ENCODE measurements around the gene MRPL48. TPM values are rescaled to one million over a fixed set of nuclear protein-coding genes. Genes with fewer than 3 reads are reported as not detected.
"Not testable (repeated sequence)": the region's sequence is repeated elsewhere in the genome, so short reads cannot be mapped to it uniquely, and the experiment has no call there.

MRPL48 gene
- total RNA-seq, 1 donor from 2014 or later: 26.4 TPM

DNA sequence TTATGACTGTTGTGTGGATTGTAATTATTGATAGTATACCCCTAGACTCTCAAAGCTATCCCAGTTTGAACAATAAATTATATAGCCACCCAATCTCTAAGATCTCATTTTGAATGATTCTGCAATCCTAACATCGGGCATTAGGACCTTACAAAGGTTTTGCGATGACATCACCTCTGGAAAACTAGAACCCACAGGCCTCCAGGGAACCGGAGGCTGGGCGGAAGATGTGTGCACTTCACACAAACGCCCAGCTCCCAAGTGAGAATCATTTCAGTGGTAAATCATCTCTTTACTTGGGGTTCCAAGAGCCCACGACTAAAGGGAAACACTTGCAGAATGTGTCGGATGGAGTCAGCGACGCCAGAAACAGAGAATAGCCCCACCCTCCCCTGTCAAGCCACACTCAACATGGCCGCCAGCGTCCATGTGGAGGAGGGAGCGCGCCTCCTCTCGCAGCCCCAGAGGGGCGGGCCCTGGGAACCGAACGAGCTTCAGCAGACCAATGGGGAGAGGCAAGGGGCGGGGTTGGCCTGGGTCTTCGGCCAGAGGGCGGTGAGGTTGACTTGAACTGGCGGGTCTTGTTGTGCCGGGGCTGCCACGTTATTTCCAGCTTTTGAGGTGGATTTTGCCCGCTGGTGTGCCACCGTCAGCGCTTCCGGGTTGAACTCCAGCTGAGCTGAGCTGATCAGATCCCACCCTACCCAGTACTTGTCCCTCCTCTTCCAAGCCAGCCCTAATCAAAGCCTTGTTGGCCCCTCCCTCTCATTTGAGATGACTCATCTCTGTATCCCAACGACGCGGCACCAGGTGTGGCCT, 8.4 kb upstream of the MRPL48 start:
- Mint-ChIP-seq H3K4me1 (ENCODE audit: unreplicated experiment) (peaks cover 7% of the 10 kb centered on the region), H3K27me3 (ENCODE audit: unreplicated experiment) (peaks cover 3% of the 10 kb centered on the region), H3K27ac (ENCODE audit: unreplicated experiment) (peak overlapping the region; percentile 100), H3K36me3 (ENCODE audit: unreplicated experiment) (no peaks in the 10 kb centered on the region), H3K9me3 (ENCODE audit: unreplicated experiment) (no peaks in the 10 kb centered on the region), H3K4me3 (ENCODE audit: unreplicated experiment) (peak overlapping the region; percentile 96)
- TF ChIP-seq, protein P1, sequence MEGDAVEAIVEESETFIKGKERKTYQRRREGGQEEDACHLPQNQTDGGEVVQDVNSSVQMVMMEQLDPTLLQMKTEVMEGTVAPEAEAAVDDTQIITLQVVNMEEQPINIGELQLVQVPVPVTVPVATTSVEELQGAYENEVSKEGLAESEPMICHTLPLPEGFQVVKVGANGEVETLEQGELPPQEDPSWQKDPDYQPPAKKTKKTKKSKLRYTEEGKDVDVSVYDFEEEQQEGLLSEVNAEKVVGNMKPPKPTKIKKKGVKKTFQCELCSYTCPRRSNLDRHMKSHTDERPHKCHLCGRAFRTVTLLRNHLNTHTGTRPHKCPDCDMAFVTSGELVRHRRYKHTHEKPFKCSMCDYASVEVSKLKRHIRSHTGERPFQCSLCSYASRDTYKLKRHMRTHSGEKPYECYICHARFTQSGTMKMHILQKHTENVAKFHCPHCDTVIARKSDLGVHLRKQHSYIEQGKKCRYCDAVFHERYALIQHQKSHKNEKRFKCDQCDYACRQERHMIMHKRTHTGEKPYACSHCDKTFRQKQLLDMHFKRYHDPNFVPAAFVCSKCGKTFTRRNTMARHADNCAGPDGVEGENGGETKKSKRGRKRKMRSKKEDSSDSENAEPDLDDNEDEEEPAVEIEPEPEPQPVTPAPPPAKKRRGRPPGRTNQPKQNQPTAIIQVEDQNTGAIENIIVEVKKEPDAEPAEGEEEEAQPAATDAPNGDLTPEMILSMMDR (IDR thresholded peaks at IDR 0.05): no peak
- peak; percentile 99 for DNase-seq (ENCODE audit: extremely low spot score, unreplicated experiment)

DNA sequence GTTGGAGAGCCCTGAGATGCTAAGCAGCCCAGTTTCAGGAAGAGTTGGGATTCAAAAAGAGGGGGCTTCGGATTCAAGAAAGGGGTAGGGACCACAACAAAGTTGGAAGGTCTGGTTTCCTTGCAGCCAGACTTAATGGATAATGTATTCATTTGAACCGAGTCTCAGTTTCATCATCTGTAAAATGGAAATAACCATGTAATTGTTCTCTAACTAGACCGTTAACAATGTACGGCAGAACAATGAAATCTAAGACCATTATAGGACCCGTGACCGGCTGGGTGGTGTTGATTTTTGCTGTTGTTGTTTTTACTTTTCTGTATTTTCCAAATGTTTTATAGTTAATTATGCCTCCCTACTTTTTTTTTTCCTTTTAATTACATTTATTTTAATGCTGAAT, 6.4 kb upstream of the MRPL48 start:
- no peak overlapping the region for H3K4me3 Mint-ChIP-seq (ENCODE audit: unreplicated experiment)
- no peak for DNase-seq (ENCODE audit: extremely low spot score, unreplicated experiment)
- H3K4me1 Mint-ChIP-seq (ENCODE audit: unreplicated experiment): peaks cover 7% of the 10 kb centered on the region
- no peaks in the 10 kb centered on the region for H3K36me3 Mint-ChIP-seq (ENCODE audit: unreplicated experiment)
- H3K9me3 Mint-ChIP-seq (ENCODE audit: unreplicated experiment): no peaks in the 10 kb centered on the region
- H3K27ac Mint-ChIP-seq (ENCODE audit: unreplicated experiment): no peak overlapping the region
- TF ChIP-seq, protein P1 (IDR thresholded peaks at IDR 0.05): no peak
- H3K27me3 Mint-ChIP-seq (ENCODE audit: unreplicated experiment): peaks cover 3% of the 10 kb centered on the region

DNA sequence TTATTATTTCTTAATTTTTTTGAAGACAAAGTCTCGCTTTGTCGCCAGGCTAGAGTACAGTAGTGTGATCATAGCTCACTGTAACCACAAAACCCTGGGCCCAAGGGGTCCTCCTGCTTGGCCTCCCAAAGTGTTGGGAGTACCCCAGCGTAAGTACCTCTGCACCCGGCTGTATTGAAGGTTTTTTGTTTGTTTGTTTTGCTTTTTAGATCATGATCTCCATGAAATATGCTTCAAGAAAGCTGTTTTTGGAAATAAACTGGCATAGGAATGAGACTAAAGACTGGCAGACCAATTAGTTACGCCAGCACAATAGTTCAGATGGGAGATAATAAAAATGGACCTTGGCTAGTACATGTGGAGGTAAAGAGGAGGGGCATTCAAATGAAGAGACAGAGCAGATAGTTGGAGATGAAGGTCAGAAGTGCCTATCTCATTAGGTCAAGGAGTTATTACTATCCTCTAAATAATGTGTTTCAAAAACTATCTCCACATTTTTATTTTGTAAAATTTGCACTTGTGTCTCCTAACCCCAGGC, 4.1 kb upstream of the MRPL48 start:
- Mint-ChIP-seq H3K27me3 (ENCODE audit: unreplicated experiment) (peaks cover 3% of the 10 kb centered on the region), H3K36me3 (ENCODE audit: unreplicated experiment) (no peaks in the 10 kb centered on the region), H3K9me3 (ENCODE audit: unreplicated experiment) (no peaks in the 10 kb centered on the region), H3K27ac (ENCODE audit: unreplicated experiment) (no peak overlapping the region), H3K4me3 (ENCODE audit: unreplicated experiment) (no peak overlapping the region), H3K4me1 (ENCODE audit: unreplicated experiment) (peaks cover 17% of the 10 kb centered on the region)
- no peak for DNase-seq (ENCODE audit: extremely low spot score, unreplicated experiment)
- TF ChIP-seq, protein P1 (IDR thresholded peaks at IDR 0.05): no peak

DNA sequence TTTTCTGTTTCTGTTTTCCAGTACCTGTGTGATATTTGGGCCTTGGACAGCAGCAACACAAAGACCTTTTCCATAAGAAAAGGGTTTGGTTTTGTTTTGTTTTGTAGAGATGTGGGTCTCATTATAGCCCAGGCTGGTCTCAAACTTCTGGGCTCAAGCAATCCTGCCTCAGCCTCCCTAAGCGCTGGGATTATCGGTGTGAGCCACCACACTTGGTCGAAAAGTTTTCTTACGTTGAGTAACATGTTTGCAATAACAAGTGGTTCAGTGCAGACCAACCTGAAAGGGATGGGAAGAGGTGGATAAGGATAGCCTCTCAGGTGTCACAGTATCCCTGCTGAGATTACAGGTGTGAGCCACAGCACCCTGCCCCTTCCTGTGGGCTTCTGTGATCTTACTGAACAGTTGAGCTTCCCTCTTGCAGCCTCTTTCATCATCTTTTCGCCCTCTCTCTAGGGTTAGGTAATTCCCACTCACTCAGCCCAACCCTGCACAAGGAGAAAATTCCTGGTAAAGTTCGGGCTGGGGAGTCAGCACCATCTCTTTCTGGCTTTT, 3.5 kb upstream of the MRPL48 start:
- no peak for DNase-seq (ENCODE audit: extremely low spot score, unreplicated experiment)
- TF ChIP-seq, protein P1 (IDR thresholded peaks at IDR 0.05): no peak
- Mint-ChIP-seq H3K36me3 (ENCODE audit: unreplicated experiment) (no peaks in the 10 kb centered on the region), H3K27ac (ENCODE audit: unreplicated experiment) (no peak overlapping the region), H3K4me1 (ENCODE audit: unreplicated experiment) (peaks cover 17% of the 10 kb centered on the region), H3K27me3 (ENCODE audit: unreplicated experiment) (peaks cover 3% of the 10 kb centered on the region), H3K4me3 (ENCODE audit: unreplicated experiment) (no peak overlapping the region), H3K9me3 (ENCODE audit: unreplicated experiment) (no peaks in the 10 kb centered on the region)

DNA sequence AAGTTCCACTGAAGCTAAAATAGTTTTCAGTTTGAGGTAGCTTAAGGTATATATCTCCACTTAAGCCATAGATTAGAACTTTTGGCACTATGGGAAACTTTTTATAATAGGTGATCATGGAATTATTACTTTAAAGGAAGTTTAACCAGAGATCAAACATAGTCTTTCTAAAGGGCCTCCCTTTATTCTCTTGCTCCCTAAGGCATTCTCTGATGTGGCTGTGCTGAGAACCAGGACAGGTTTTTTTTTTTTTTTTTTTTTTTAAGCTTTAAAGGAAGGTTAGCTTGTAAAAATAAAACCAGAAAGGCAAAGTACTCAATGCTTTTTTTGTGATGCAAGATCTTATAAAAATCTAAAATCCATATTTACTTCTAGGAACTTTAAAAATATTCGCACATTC, 2.9 kb upstream of the MRPL48 start:
- no peaks in the 10 kb centered on the region for H3K36me3 Mint-ChIP-seq (ENCODE audit: unreplicated experiment)
- TF ChIP-seq, protein P1 (IDR thresholded peaks at IDR 0.05): no peak
- no peak overlapping the region for H3K4me3 Mint-ChIP-seq (ENCODE audit: unreplicated experiment)
- peaks cover 19% of the 10 kb centered on the region for H3K4me1 Mint-ChIP-seq (ENCODE audit: unreplicated experiment)
- no peak for DNase-seq (ENCODE audit: extremely low spot score, unreplicated experiment)
- no peaks in the 10 kb centered on the region for H3K9me3 Mint-ChIP-seq (ENCODE audit: unreplicated experiment)
- H3K27ac Mint-ChIP-seq (ENCODE audit: unreplicated experiment): no peak overlapping the region
- peaks cover 3% of the 10 kb centered on the region for H3K27me3 Mint-ChIP-seq (ENCODE audit: unreplicated experiment)

DNA sequence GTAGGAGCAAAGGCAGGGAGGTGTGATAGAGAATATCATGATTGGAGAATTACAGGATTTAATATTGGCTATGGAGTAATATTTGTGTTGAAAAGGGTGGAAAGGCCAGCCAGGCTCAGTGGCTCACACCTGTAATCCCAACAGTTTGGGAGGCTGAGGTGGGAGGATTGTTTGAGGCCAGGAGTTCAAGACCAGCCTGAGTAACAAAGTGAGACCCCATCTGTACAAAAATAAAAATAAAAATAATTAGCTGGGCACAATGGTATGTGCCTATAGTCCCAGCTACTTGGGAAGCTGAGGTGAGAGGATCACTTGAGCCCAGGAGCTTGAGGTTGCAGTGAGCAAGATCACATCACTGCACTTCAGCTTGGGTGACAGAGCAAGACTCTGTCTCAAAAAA, 2.2 kb upstream of the MRPL48 start:
- not testable (repeated sequence) for DNase-seq (ENCODE audit: extremely low spot score, unreplicated experiment); H3K4me3 Mint-ChIP-seq (ENCODE audit: unreplicated experiment); H3K36me3 Mint-ChIP-seq (ENCODE audit: unreplicated experiment); H3K27me3 Mint-ChIP-seq (ENCODE audit: unreplicated experiment); H3K9me3 Mint-ChIP-seq (ENCODE audit: unreplicated experiment); H3K27ac Mint-ChIP-seq (ENCODE audit: unreplicated experiment)
- H3K4me1 Mint-ChIP-seq (ENCODE audit: unreplicated experiment): peaks cover 18% of the 10 kb centered on the region

Measured in osteocyte (in vitro differentiated cells).